CD14-positive monocyte (primary cell): ENCODE results near the gene GDPD2. TPM values are rescaled to one million over a fixed set of nuclear protein-coding genes. Genes with fewer than 3 reads are reported as not detected.
A peak's percentile ranks its signal among the peaks of the same experiment; 100 is the strongest.

Experiments
- DNase-seq, 3 donors: peaks; one replicate each; pipeline ENCODE4 v3.0.0-alpha.2; 2011 to 2022
- H2AFZ ChIP-seq: 2 replicates; pipeline ENCODE4 v1.6.0; 2012; ENCODE audit warnings: mild to moderate bottlenecking, low read depth, low read length, inconsistent platforms; ENCODE audit not compliant: insufficient read depth, poor library complexity, severe bottlenecking
- H3K27ac ChIP-seq, 2 donors: 1 replicate in 1 of 2; 2 replicates in 1 of 2; pipeline ENCODE4 v1.5.1; 2012 to 2013; ENCODE audit warnings: low read length in 2 of 2, control low read depth in 1 of 2, inconsistent platforms in 1 of 2, low read depth in 1 of 2, mild to moderate bottlenecking in 1 of 2
- H3K27me3 ChIP-seq, 2 donors: one replicate each; pipeline versions ENCODE4 v1.6.0 to v1.6.1; 2011 to 2013; ENCODE audit warnings: low read length in 2 of 2; ENCODE audit not compliant: control insufficient read depth in 2 of 2, insufficient read depth in 2 of 2
- H3K36me3 ChIP-seq, 2 donors: replicated peaks in 1 of 2; 1 replicate in 1 of 2; 2 replicates in 1 of 2; pipeline versions ENCODE4 v1.5.1 to v1.6.1; 2012 to 2013; ENCODE audit warnings: low read length in 2 of 2, control low read depth in 1 of 2, inconsistent platforms in 1 of 2, mild to moderate bottlenecking in 1 of 2; ENCODE audit not compliant: insufficient read depth in 2 of 2, control insufficient read depth in 1 of 2
- H3K4me1 ChIP-seq, 2 donors: 1 replicate in 1 of 2; 2 replicates in 1 of 2; pipeline versions ENCODE4 v1.5.1 to v1.6.1; 2012 to 2013; ENCODE audit warnings: low read length in 2 of 2, control low read depth in 1 of 2, inconsistent platforms in 1 of 2, mild to moderate bottlenecking in 1 of 2, moderate library complexity in 1 of 2; ENCODE audit not compliant: insufficient read depth in 2 of 2, control insufficient read depth in 1 of 2
- H3K4me2 ChIP-seq: replicated peaks from 2 replicates; pipeline ENCODE3; 2012; ENCODE audit warnings: low read length, moderate library complexity, mild to moderate bottlenecking; ENCODE audit not compliant: poor library complexity, severe bottlenecking; ENCODE audit errors: extremely low read depth
- H3K4me3 ChIP-seq, 3 experiments: fragments of 200-600 bp in 1 of 3; sonication (generic) in 1 of 3; replicated peaks in 1 of 3; 1 replicate in 2 of 3; 2 replicates in 1 of 3; pipeline ENCODE4 v1.5.1; 2011 to 2013; ENCODE audit warnings: low read length in 3 of 3, mild to moderate bottlenecking in 3 of 3, control low read depth in 2 of 3, low read depth in 2 of 3, inconsistent platforms in 1 of 3, moderate library complexity in 1 of 3
- H3K79me2 ChIP-seq: 2 replicates; pipeline ENCODE4 v1.6.0; 2012; ENCODE audit warnings: mild to moderate bottlenecking, control low read depth, inconsistent platforms, low read length, moderate library complexity; ENCODE audit not compliant: insufficient read depth
- H3K9ac ChIP-seq: 2 replicates; pipeline ENCODE4 v1.6.0; 2017; ENCODE audit warnings: low read length, mild to moderate bottlenecking; ENCODE audit not compliant: insufficient read depth, poor library complexity, severe bottlenecking
- H3K9me3 ChIP-seq, 2 donors: replicated peaks in 1 of 2; 1 replicate in 1 of 2; 2 replicates in 1 of 2; pipeline versions ENCODE4 v1.5.1 to v1.6.1; 2012 to 2013; ENCODE audit warnings: low read length in 2 of 2, control low read depth in 1 of 2; ENCODE audit not compliant: control insufficient read depth in 1 of 2, insufficient read depth in 1 of 2
- H4K20me1 ChIP-seq: 2 replicates; pipeline ENCODE4 v1.6.0; 2012; ENCODE audit warnings: mild to moderate bottlenecking, low read length, control low read depth, moderate library complexity; ENCODE audit not compliant: insufficient read depth
- H3K27ac Mint-ChIP-seq, 7 donors: one replicate each; pipeline ENCODE4 v1.8.0; 2020; ENCODE audit warnings: mild to moderate bottlenecking in 7 of 7, mixed read lengths in 7 of 7, moderate library complexity in 6 of 7, inconsistent platforms in 2 of 7
- H3K27me3 Mint-ChIP-seq, 3 donors: one replicate each; pipeline ENCODE4 v1.8.0; 2021 to 2022; ENCODE audit warnings: low read depth in 3 of 3, mild to moderate bottlenecking in 3 of 3, mixed read lengths in 3 of 3, moderate library complexity in 3 of 3, inconsistent platforms in 1 of 3
- H3K36me3 Mint-ChIP-seq, 2 donors: one replicate each; pipeline ENCODE4 v1.8.0; 2020; ENCODE audit warnings: mixed read lengths in 2 of 2, inconsistent platforms in 1 of 2, mild to moderate bottlenecking in 1 of 2
- H3K4me1 Mint-ChIP-seq: one replicate; pipeline ENCODE4 v1.8.0; 2020; ENCODE audit warnings: mild to moderate bottlenecking, mixed read lengths
- H3K4me3 Mint-ChIP-seq, 2 donors: one replicate each; pipeline ENCODE4 v1.8.0; 2020; ENCODE audit warnings: mild to moderate bottlenecking in 2 of 2, mixed read lengths in 2 of 2, moderate library complexity in 1 of 2
- H3K9me3 Mint-ChIP-seq, 7 donors: one replicate each; pipeline ENCODE4 v1.8.0; 2020 to 2022; ENCODE audit warnings: mixed read lengths in 7 of 7, mild to moderate bottlenecking in 6 of 7, moderate library complexity in 6 of 7, inconsistent platforms in 2 of 7
- CTCF ChIP-seq: fragments of 200-600 bp; IDR thresholded peaks from one replicate; pipeline ENCODE4 v1.8.0; 2022; ENCODE audit warnings: antibody characterized with exemption, mild to moderate bottlenecking
- WGBS: methylation state at CpG from one replicate; pipeline ENCODE4 v1.1.5; 2013; ENCODE audit warnings: missing lambda C conversion rate; ENCODE audit not compliant: insufficient coverage; 5-methylcytosine and 5-hydroxymethylcytosine counted together
- intact Hi-C, 2 donors: fragments of 100-400 bp; cut with micrococcal nuclease; formaldehyde crosslinking; loops; one replicate each; pipeline versions ENCODE4 v1.15.0 to v1.15.1; 2023
- polyA plus RNA-seq, 3 donors: library from polyadenylated mRNA; depleted of rRNA in 1 of 3; unstranded in 2 of 3; stranded (reverse) in 1 of 3; fragments of 300-500 nt in 2 of 3; fragments of >200 nt in 1 of 3; fragmentation: Illumina TruSeq in 2 of 3; gene quantifications; 1 replicate in 2 of 3; 2 replicates in 1 of 3; pipeline ENCODE4 v1.2.3, GENCODE V29; 2012 to 2021

Gene GDPD2
- polyA plus RNA-seq, 3 donors: not detected

GRCh38 chrX:70455366-70456202 lies 32.5 kb downstream of the GDPD2 start:
- peaks cover 21 to 45% of the 10 kb centered on the region in 2 donors for H3K27me3 ChIP-seq
- no peak overlapping the region for H2AFZ ChIP-seq
- peaks cover 20% of the 10 kb centered on the region for H3K4me1 Mint-ChIP-seq
- no peak overlapping the region for H3K4me3 ChIP-seq
- H3K9me3 Mint-ChIP-seq: peaks cover 0 to 8% (median 0%) of the 10 kb centered on the region in 7 donors
- H3K4me1 ChIP-seq: peaks cover 16 to 19% of the 10 kb centered on the region in 2 donors
- no peak overlapping the region for H3K27ac ChIP-seq
- peaks cover 30 to 61% (median 60%) of the 10 kb centered on the region in 3 donors for H3K27me3 Mint-ChIP-seq
- H3K36me3 ChIP-seq: no peaks in the 10 kb centered on the region
- WGBS: 0% methylated on average over 3 of the region's 32 CpGs
- H3K9ac ChIP-seq: no peak overlapping the region
- TF ChIP-seq CTCF: no peak
- intact Hi-C loops: no loop called here
- peak overlapping the region; percentile 39 to 68 for H3K4me3 Mint-ChIP-seq
- H3K79me2 ChIP-seq: no peaks in the 10 kb centered on the region
- H4K20me1 ChIP-seq: no peaks in the 10 kb centered on the region
- no peaks in the 10 kb centered on the region for H3K36me3 Mint-ChIP-seq
- H3K4me2 ChIP-seq: peak overlapping the region; percentile 42
- H3K27ac Mint-ChIP-seq: no peak overlapping the region
- no peak for DNase-seq
- H3K9me3 ChIP-seq: no peaks in the 10 kb centered on the region

DNA sequence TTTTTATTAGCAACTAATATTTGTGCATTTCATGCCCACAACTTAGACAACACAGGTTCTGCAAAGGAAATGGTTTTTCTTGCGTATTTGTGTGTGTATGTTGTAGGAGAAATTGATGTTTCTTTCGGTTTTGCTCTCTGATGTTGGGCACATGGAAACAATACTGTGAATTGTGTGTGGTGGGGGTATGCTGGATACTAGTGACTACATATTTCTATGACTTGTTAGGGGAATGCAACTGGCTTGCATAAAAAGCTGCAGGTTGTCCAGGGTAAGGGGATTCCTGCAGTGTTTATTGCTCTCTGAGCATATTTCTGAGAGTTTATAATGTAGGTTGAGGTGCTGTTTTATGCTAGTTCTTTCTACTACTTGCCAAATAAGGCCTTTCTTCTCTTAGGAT lies 33.1 kb downstream of the GDPD2 start:
- TF ChIP-seq CTCF: no peak
- WGBS: no CpG with 5 or more reads among the region's 2 CpGs
- intact Hi-C loops: no loop called here
- no peaks in the 10 kb centered on the region for H4K20me1 ChIP-seq
- H3K4me1 ChIP-seq: peaks cover 16 to 19% of the 10 kb centered on the region in 2 donors
- no peak overlapping the region for H2AFZ ChIP-seq
- Mint-ChIP-seq H3K27me3 (peaks cover 30 to 60% (median 59%) of the 10 kb centered on the region in 3 donors), H3K4me3 (peak overlapping the region in 1 of 2 donors; percentile 68), H3K4me1 (peaks cover 20% of the 10 kb centered on the region), H3K36me3 (no peaks in the 10 kb centered on the region), H3K27ac (no peak overlapping the region), H3K9me3 (peaks cover 0 to 8% (median 0%) of the 10 kb centered on the region in 7 donors)
- no peak overlapping the region for H3K9ac ChIP-seq
- H3K9me3 ChIP-seq: no peaks in the 10 kb centered on the region
- H3K4me3 ChIP-seq: no peak overlapping the region
- H3K79me2 ChIP-seq: no peaks in the 10 kb centered on the region
- H3K27me3 ChIP-seq: peaks cover 21 to 45% of the 10 kb centered on the region in 2 donors
- H3K4me2 ChIP-seq: no peak overlapping the region
- DNase-seq: no peak
- H3K36me3 ChIP-seq: no peaks in the 10 kb centered on the region
- H3K27ac ChIP-seq: no peak overlapping the region
